ENCODE data around the gene XXYLT1.

DNA sequence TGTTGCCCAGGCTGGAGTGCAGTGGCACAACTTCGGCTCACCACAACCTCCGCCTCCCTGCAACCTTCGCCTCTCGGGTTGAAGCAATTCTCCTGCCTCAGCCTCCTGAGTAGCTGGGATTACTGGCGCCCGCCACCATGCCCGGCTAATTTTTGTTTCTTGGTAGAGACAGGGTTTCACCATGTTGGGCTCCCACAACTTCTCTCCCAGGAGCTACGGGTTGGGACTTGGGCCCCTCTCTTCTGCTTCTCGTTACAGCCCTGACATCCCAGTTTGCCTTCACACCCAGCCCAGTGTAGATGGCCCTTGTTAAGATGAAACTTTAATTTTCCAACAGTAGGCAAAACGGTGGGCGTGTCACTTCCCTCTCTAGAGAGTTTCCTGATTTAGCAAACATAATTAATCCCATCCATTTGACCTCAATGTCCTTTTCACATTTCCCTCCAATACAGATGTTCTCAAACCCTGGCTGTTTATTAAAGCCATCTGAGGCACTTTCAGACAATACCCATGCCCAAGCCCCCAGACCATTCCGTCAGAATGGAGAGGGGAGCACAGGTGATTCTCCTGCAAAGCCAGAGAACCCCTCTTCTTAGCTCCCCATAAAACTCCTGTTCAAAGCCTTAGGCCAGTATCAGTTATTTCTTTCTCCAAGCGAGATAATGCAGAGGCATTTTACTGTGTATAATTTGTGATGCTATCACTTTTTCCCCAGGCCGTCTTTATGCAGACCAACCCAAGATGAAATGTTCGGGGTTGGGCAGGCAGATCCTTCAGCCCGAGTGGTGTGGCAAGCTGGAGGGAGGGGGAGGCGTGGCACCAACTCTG lies 245.7 kb downstream of the XXYLT1 start:
- TF ChIP-seq, protein P1, sequence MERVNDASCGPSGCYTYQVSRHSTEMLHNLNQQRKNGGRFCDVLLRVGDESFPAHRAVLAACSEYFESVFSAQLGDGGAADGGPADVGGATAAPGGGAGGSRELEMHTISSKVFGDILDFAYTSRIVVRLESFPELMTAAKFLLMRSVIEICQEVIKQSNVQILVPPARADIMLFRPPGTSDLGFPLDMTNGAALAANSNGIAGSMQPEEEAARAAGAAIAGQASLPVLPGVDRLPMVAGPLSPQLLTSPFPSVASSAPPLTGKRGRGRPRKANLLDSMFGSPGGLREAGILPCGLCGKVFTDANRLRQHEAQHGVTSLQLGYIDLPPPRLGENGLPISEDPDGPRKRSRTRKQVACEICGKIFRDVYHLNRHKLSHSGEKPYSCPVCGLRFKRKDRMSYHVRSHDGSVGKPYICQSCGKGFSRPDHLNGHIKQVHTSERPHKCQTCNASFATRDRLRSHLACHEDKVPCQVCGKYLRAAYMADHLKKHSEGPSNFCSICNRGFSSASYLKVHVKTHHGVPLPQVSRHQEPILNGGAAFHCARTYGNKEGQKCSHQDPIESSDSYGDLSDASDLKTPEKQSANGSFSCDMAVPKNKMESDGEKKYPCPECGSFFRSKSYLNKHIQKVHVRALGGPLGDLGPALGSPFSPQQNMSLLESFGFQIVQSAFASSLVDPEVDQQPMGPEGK (tag by site-specific recombination; IDR thresholded peaks at IDR 0.05): no peak
- TF ChIP-seq ZNF274 (IDR thresholded peaks at IDR 0.05; ENCODE audit: low read length) (no peak), ZNF274 (tag by site-specific recombination; IDR thresholded peaks at IDR 0.05; ENCODE audit: borderline replicate concordance) (no peak), ZNF132 (tag by site-specific recombination; IDR thresholded peaks at IDR 0.05; ENCODE audit: borderline replicate concordance) (no peak), MYNN (tag by site-specific recombination; IDR thresholded peaks at IDR 0.05; ENCODE audit: borderline replicate concordance) (no peak), ZNF785 (tag by site-specific recombination; IDR thresholded peaks at IDR 0.05) (no peak), OVOL3 (tag by site-specific recombination; IDR thresholded peaks at IDR 0.05) (no peak), ZNF114 (tag by site-specific recombination; IDR thresholded peaks at IDR 0.05) (no peak), KLF16 (tag by site-specific recombination; IDR thresholded peaks at IDR 0.05) (no peak), ZNF521 (tag by site-specific recombination; IDR thresholded peaks at IDR 0.05) (no peak)
- TF ChIP-seq, protein P2, sequence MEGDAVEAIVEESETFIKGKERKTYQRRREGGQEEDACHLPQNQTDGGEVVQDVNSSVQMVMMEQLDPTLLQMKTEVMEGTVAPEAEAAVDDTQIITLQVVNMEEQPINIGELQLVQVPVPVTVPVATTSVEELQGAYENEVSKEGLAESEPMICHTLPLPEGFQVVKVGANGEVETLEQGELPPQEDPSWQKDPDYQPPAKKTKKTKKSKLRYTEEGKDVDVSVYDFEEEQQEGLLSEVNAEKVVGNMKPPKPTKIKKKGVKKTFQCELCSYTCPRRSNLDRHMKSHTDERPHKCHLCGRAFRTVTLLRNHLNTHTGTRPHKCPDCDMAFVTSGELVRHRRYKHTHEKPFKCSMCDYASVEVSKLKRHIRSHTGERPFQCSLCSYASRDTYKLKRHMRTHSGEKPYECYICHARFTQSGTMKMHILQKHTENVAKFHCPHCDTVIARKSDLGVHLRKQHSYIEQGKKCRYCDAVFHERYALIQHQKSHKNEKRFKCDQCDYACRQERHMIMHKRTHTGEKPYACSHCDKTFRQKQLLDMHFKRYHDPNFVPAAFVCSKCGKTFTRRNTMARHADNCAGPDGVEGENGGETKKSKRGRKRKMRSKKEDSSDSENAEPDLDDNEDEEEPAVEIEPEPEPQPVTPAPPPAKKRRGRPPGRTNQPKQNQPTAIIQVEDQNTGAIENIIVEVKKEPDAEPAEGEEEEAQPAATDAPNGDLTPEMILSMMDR (tag by site-specific recombination; IDR thresholded peaks at IDR 0.05): no peak
- TF ChIP-seq, protein P3, sequence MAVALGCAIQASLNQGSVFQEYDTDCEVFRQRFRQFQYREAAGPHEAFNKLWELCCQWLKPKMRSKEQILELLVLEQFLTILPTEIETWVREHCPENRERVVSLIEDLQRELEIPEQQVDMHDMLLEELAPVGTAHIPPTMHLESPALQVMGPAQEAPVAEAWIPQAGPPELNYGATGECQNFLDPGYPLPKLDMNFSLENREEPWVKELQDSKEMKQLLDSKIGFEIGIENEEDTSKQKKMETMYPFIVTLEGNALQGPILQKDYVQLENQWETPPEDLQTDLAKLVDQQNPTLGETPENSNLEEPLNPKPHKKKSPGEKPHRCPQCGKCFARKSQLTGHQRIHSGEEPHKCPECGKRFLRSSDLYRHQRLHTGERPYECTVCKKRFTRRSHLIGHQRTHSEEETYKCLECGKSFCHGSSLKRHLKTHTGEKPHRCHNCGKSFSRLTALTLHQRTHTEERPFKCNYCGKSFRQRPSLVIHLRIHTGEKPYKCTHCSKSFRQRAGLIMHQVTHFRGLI (tag by site-specific recombination; IDR thresholded peaks at IDR 0.05): no peak

Data from HEK293 (cell line).